Activated B cell treated with CpG ODN at 0.5 μM for 24 hours (primary cell): ENCODE results near the gene ADNP. TPM values are rescaled to one million over a fixed set of nuclear protein-coding genes. Genes with fewer than 3 reads are reported as not detected.

Experiments used
- ATAC-seq: fragments of 200-7000 bp; cut with Tn5 transposase; one replicate; pipeline ENCODE4 v1.10.0; 2021; ENCODE audit warnings: low read depth, mild to moderate bottlenecking, moderate library complexity
- CTCF ChIA-PET: fragments of 350-600 bp; sonication (Branson Sonifier 250); formaldehyde crosslinking; loops from one replicate; lab custom pipeline; 2021; ENCODE audit warnings: antibody characterized with exemption; lab: Charles Lee
- POLR2A ChIA-PET: fragments of 350-600 bp; sonication (Branson Sonifier 250); formaldehyde crosslinking; loops from one replicate; lab custom pipeline; 2021; ENCODE audit warnings: antibody characterized with exemption; lab: Charles Lee
- DNase-seq: peaks from one replicate; pipeline ENCODE4 v3.0.0; 2022
- H3K27ac Mint-ChIP-seq: one replicate; pipeline ENCODE4 v1.8.0; 2020; ENCODE audit warnings: mixed read lengths
- H3K27me3 Mint-ChIP-seq: one replicate; pipeline ENCODE4 v1.8.0; 2021; ENCODE audit warnings: mixed read lengths
- H3K36me3 Mint-ChIP-seq: one replicate; pipeline ENCODE4 v1.8.0; 2021; ENCODE audit warnings: low read depth, mixed read lengths
- H3K4me1 Mint-ChIP-seq: one replicate; pipeline ENCODE4 v1.8.0; 2021; ENCODE audit warnings: mixed read lengths
- H3K4me3 Mint-ChIP-seq: one replicate; pipeline ENCODE4 v1.8.0; 2020; ENCODE audit warnings: mild to moderate bottlenecking, mixed read lengths
- H3K9me3 Mint-ChIP-seq: one replicate; pipeline ENCODE4 v1.8.0; 2020; ENCODE audit warnings: mixed read lengths
- intact Hi-C: fragments of 100-400 bp; cut with micrococcal nuclease; formaldehyde crosslinking; loops from one replicate; pipeline ENCODE4 v1.15.1; 2024
- total RNA-seq: library from RNA; stranded (reverse); gene quantifications from 2 replicates; pipeline ENCODE4 v1.2.3, GENCODE V29; 2022
- TF ChIP-seq, protein P1 (sequence below): fragments of 200-600 bp; IDR thresholded peaks from one replicate; pipeline ENCODE4 v1.8.0; 2022; ENCODE audit warnings: antibody characterized with exemption, mild to moderate bottlenecking

The ADNP gene
- total RNA-seq, 1 donor from 2014 or later: 99.3 TPM

DNA sequence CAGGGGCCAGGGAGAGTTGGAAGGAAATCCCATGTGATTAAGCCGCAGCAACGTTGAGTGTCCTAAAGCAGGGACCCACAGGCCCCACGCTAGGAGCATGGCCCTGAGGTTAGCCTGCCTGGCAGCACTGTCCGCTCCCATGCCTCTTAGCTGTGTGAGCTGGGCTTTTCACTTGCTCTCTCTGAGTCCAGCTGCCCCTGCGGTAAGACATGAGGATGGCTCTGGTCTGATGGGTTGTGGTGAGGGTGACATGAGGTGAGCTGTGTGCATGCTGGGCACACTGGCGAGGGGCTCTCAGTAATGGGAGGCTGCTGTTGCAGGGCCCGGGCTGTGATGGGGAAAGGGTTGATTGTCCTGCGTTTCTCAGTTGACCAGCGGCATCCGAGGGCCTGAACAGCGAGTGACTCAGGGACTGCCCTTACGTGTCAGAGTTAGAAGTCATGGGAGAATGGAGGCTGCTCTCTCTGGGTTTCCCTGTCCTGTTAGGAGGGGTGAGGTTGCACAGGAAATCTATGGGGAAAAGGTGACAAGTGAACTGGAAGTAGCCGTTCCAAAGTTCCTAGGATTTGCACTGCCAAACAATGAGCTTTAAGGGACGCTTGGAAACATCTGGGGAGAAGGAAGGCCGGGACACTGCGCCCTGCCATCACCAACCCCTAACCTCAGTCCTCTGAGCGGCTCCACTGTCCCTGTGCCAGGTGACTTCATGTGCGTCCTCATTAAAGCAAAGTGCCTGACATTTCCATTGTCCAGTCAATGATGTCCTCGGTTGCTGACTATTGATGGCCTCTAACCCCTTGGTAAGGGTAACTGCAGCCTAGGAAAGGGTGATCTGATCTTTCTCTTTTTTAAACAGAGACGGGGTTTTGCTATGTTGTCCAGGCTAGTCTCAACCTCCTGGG is 51.3 kb downstream of the ADNP start:
- H3K27ac Mint-ChIP-seq: no peak overlapping the region
- H3K4me3 Mint-ChIP-seq: no peak overlapping the region
- no peak for ATAC-seq
- no peaks in the 10 kb centered on the region for H3K27me3 Mint-ChIP-seq
- DNase-seq: no peak
- no peaks in the 10 kb centered on the region for H3K4me1 Mint-ChIP-seq
- POLR2A ChIA-PET: no interaction called here
- intact Hi-C loops: no loop called here
- no peaks in the 10 kb centered on the region for H3K9me3 Mint-ChIP-seq
- H3K36me3 Mint-ChIP-seq: peaks cover 72% of the 10 kb centered on the region
- TF ChIP-seq, protein P1, sequence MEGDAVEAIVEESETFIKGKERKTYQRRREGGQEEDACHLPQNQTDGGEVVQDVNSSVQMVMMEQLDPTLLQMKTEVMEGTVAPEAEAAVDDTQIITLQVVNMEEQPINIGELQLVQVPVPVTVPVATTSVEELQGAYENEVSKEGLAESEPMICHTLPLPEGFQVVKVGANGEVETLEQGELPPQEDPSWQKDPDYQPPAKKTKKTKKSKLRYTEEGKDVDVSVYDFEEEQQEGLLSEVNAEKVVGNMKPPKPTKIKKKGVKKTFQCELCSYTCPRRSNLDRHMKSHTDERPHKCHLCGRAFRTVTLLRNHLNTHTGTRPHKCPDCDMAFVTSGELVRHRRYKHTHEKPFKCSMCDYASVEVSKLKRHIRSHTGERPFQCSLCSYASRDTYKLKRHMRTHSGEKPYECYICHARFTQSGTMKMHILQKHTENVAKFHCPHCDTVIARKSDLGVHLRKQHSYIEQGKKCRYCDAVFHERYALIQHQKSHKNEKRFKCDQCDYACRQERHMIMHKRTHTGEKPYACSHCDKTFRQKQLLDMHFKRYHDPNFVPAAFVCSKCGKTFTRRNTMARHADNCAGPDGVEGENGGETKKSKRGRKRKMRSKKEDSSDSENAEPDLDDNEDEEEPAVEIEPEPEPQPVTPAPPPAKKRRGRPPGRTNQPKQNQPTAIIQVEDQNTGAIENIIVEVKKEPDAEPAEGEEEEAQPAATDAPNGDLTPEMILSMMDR: no peak
- CTCF ChIA-PET: interaction anchor here (1.0 kb wide), 1 partner anchor 85 kb away, joined by 3 read pairs; the partner anchor contains the start of gene BCAS4

DNA sequence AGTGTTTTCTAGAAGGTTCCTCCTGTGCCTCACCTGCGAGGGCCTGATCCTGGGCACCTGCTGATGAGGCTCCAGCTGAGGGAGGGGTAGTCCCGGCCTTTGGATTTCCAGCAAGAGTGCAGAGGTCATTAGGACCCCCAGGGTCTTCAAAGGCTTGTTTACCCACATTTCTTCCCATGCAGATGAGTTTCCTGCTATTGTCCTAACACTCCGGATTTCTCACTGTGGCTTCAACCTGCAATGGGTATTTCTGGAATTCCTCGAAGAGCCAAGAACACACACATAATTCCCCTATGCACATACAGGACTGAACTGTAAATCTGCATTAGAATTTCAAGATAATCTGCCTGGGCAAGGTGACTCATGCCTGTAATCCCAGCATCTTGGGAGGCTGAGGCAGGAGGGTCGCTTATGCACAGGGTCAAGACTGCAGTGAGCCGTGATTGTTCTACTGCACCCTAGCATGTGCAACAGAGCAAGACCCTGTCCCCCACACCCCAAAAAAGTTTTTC is 53.9 kb downstream of the ADNP start:
- ATAC-seq: no peak
- Mint-ChIP-seq H3K4me1 (peaks cover 8% of the 10 kb centered on the region), H3K27ac (no peak overlapping the region)

DNA sequence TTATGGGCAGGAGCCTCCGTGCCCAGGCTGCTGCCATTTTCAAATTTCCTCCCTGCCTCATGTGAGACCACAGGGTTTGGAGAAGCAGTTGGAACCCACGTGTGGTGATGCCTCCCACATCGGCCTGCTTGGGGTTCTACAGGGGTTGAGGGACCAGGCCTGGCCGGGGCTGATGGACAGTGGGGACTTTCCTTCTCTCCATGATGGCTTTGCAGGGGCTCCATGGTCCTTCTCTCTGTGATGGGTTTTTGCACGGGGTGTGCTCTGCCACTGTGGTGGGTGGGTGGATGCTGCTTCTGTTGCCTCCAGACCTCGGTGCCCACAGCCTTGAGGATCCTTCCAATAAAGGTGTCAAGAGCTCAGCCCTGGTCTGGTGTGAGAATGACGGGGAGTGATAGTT is 54.4 kb downstream of the ADNP start:
- TF ChIP-seq, protein P1: no peak
- H3K9me3 Mint-ChIP-seq: no peaks in the 10 kb centered on the region
- ChIA-PET POLR2A (interaction anchor here (1.1 kb wide), 1 partner anchor 14 kb away, joined by 10 read pairs; no protein-coding TSS in a partner anchor), CTCF (no interaction called here)
- intact Hi-C loops: no loop called here
- H3K4me1 Mint-ChIP-seq: peaks cover 10% of the 10 kb centered on the region
- H3K27me3 Mint-ChIP-seq: no peaks in the 10 kb centered on the region
- H3K4me3 Mint-ChIP-seq: no peak overlapping the region
- H3K27ac Mint-ChIP-seq: no peak overlapping the region
- peaks cover 71% of the 10 kb centered on the region for H3K36me3 Mint-ChIP-seq
- DNase-seq (no peak), ATAC-seq (no peak)

More for the DNA sequence above, 53.9 kb downstream of the ADNP start:
- ChIA-PET POLR2A (interaction anchor here (1.1 kb wide), 1 partner anchor 14 kb away, joined by 10 read pairs; no protein-coding TSS in a partner anchor), CTCF (no interaction called here)
- Mint-ChIP-seq H3K4me3 (no peak overlapping the region), H3K9me3 (no peaks in the 10 kb centered on the region), H3K36me3 (peaks cover 75% of the 10 kb centered on the region), H3K27me3 (no peaks in the 10 kb centered on the region)
- intact Hi-C loops: no loop called here
- DNase-seq: no peak
- TF ChIP-seq, protein P1: no peak

DNA sequence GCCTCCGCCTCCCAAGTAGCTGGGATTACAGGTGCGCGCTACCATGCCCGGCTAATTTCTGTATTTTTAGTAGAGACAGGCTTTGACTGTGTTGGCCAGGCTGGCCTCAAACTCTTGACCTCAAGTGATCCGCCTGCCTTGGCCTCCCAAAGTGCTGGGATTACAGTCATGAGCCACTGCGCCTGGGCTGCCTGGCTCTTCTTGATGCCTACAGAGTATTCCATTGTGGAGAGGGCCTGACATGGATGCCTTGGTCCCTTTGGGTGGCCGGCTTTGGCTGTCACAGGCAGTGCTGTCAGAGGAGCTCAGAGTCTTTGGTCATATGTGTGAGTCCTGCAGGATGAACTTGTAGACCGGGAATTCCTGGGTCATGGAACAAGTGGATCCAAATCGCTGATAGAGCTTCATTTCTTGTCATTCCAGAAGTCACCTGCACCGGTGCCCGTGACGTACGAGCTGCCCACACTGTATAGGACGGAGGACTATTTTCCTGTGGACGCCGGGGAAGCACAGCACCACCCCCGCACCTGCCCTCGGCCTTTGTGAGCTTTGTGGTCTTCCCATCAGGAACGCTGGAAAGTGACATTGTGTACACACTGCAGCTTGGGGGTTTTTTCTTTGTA is 55.1 kb downstream of the ADNP start:
- no peak overlapping the region for H3K4me3 Mint-ChIP-seq
- no peak overlapping the region for H3K27ac Mint-ChIP-seq

More for the DNA sequence above, 55.1 kb downstream of the ADNP start:
- ChIA-PET CTCF (no interaction called here), POLR2A (interaction anchor here (1.1 kb wide), 1 partner anchor 13 kb away, joined by 10 read pairs; no protein-coding TSS in a partner anchor)
- H3K36me3 Mint-ChIP-seq: peaks cover 70% of the 10 kb centered on the region
- peaks cover 17% of the 10 kb centered on the region for H3K4me1 Mint-ChIP-seq
- no peak for DNase-seq
- intact Hi-C loops: no loop called here
- TF ChIP-seq, protein P1: no peak
- H3K27me3 Mint-ChIP-seq: no peaks in the 10 kb centered on the region
- ATAC-seq: no peak
- no peaks in the 10 kb centered on the region for H3K9me3 Mint-ChIP-seq
